ENCODE measurements around the gene DIAPH2.

DIAPH2 gene

DNA sequence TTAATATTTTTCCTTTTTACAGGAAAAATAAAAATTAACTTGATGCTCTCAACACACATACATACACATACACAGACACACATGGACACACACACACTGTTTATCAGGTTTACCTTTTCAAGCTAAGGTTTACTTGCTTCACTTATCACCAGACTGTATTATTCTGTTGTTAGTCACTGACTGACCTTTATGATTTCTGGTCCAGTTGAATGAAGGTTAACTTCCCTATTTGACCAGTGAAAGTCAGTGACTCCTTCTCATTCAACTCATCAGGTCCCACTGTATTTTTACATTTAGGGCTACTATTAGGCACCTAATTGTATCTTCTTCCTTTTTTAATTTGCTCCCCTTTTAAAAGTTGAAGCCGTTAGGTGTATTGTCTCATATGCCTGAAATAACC lies 16.0 kb downstream of the DIAPH2 start:
- TF ChIP-seq, protein P1, sequence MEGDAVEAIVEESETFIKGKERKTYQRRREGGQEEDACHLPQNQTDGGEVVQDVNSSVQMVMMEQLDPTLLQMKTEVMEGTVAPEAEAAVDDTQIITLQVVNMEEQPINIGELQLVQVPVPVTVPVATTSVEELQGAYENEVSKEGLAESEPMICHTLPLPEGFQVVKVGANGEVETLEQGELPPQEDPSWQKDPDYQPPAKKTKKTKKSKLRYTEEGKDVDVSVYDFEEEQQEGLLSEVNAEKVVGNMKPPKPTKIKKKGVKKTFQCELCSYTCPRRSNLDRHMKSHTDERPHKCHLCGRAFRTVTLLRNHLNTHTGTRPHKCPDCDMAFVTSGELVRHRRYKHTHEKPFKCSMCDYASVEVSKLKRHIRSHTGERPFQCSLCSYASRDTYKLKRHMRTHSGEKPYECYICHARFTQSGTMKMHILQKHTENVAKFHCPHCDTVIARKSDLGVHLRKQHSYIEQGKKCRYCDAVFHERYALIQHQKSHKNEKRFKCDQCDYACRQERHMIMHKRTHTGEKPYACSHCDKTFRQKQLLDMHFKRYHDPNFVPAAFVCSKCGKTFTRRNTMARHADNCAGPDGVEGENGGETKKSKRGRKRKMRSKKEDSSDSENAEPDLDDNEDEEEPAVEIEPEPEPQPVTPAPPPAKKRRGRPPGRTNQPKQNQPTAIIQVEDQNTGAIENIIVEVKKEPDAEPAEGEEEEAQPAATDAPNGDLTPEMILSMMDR (IDR thresholded peaks at IDR 0.05; ENCODE audit: control insufficient read depth, insufficient read depth, low read depth, low read length, missing control alignments), result no peak
- DNase-seq (ENCODE audit: low read depth), result no peak
- no peak overlapping the region for H3K4me3 ChIP-seq (ENCODE audit: control insufficient read depth, low read depth, low read length)

- TF ChIP-seq, protein P1 (IDR thresholded peaks at IDR 0.05; ENCODE audit: control insufficient read depth, insufficient read depth, low read depth, low read length, missing control alignments), result no peak
- DNase-seq (ENCODE audit: low read depth), result no peak
- H3K4me3 ChIP-seq (ENCODE audit: control insufficient read depth, low read depth, low read length), result no peak overlapping the region
Measured at GRCh38 chrX:96703379-96703778, 18.7 kb downstream of the DIAPH2 start.

DNA sequence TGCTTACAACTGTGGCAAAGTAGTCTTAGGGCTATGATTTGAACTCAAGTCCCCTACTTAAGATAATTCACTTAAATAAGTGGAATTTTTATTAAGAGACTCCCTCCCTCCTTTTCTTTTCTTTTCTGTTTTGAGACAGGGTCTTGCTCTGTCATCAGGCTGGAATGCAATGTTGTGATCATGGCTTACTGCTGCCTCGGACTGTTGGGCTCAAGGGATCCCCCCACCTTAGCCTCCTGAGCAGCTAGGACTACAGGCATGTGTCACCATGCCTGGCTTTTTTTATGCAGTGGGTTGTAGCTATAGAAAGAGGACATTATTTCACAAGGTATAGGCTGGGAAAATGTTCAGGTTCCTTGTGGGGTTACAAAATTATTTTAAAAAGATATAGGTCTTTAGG lies 19.2 kb downstream of the DIAPH2 start:
- TF ChIP-seq, protein P1 (IDR thresholded peaks at IDR 0.05; ENCODE audit: control insufficient read depth, insufficient read depth, low read depth, low read length, missing control alignments), result no peak
- H3K4me3 ChIP-seq (ENCODE audit: control insufficient read depth, low read depth, low read length), result no peak overlapping the region
- no peak for DNase-seq (ENCODE audit: low read depth)

GRCh38 chrX:96704629-96705028 lies 20.0 kb downstream of the DIAPH2 start:
- H3K4me3 ChIP-seq (ENCODE audit: control insufficient read depth, low read depth, low read length), result no peak overlapping the region
- TF ChIP-seq, protein P1 (IDR thresholded peaks at IDR 0.05; ENCODE audit: control insufficient read depth, insufficient read depth, low read depth, low read length, missing control alignments), result no peak
- no peak for DNase-seq (ENCODE audit: low read depth)

DNA sequence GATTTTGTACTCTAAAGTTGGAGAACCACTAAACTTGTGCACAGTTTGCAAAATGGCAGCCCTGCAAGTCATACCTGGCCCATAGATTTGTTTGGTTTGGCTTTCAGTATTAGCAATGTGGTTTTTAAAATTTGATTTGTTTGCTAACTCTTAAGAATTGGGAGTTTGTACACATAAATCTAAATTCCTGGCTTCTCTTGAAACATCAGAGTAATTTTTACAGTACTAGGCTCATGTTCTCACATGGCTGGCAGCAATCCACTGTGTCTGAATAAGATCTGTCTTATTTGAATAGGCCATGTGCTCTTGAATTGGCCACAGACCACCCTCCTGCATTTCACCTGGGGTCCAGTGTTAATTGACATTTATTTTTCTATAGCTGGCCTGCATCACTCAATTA lies 21.3 kb downstream of the DIAPH2 start:
- TF ChIP-seq, protein P1 (IDR thresholded peaks at IDR 0.05; ENCODE audit: control insufficient read depth, insufficient read depth, low read depth, low read length, missing control alignments), result no peak
- no peak for DNase-seq (ENCODE audit: low read depth)
- H3K4me3 ChIP-seq (ENCODE audit: control insufficient read depth, low read depth, low read length), result no peak overlapping the region

GRCh38 chrX:96707804-96708203 lies 23.2 kb downstream of the DIAPH2 start:
- TF ChIP-seq, protein P1 (IDR thresholded peaks at IDR 0.05; ENCODE audit: control insufficient read depth, insufficient read depth, low read depth, low read length, missing control alignments), result no peak
- H3K4me3 ChIP-seq (ENCODE audit: control insufficient read depth, low read depth, low read length), result no peak overlapping the region
- no peak for DNase-seq (ENCODE audit: low read depth)

GRCh38 chrX:96710031-96710430 lies 25.4 kb downstream of the DIAPH2 start:
- H3K4me3 ChIP-seq (ENCODE audit: control insufficient read depth, low read depth, low read length), result no peak overlapping the region
- DNase-seq (ENCODE audit: low read depth), result no peak

More at GRCh38 chrX:96710031-96710430, 25.4 kb downstream of the DIAPH2 start:
- TF ChIP-seq, protein P1 (IDR thresholded peaks at IDR 0.05; ENCODE audit: control insufficient read depth, insufficient read depth, low read depth, low read length, missing control alignments), result no peak
